Vagina (tissue), 2 donors: ENCODE measurements around the gene CTDSPL.

Experiments used
- CTCF ChIP-seq, 3 experiments: fragments of 450-650 bp in 2 of 3; fragments of 200-600 bp in 1 of 3; sonication (generic) in 1 of 3; IDR thresholded peaks; one replicate each; pipeline ENCODE4 v1.5.1; 2017 to 2019; ENCODE audit warnings: antibody characterized with exemption in 3 of 3, mild to moderate bottlenecking in 2 of 3, moderate library complexity in 2 of 3
- POLR2A ChIP-seq, 2 donors: fragments of 450-650 bp; IDR thresholded peaks; one replicate each; pipeline ENCODE4 v1.6.1; 2017; ENCODE audit warnings: antibody characterized with exemption in 2 of 2, mild to moderate bottlenecking in 2 of 2, moderate library complexity in 2 of 2

GRCh38 chr3:37967260-37967881, 105.7 kb downstream of the CTDSPL start:
- TF ChIP-seq CTCF (IDR thresholded peaks at IDR 0.05): peak; percentile 68 to 77 (median 74)
- no peak for TF ChIP-seq POLR2A (IDR thresholded peaks at IDR 0.05)
